ENCODE data around the gene ZDHHC5.

Gene ZDHHC5

DNA sequence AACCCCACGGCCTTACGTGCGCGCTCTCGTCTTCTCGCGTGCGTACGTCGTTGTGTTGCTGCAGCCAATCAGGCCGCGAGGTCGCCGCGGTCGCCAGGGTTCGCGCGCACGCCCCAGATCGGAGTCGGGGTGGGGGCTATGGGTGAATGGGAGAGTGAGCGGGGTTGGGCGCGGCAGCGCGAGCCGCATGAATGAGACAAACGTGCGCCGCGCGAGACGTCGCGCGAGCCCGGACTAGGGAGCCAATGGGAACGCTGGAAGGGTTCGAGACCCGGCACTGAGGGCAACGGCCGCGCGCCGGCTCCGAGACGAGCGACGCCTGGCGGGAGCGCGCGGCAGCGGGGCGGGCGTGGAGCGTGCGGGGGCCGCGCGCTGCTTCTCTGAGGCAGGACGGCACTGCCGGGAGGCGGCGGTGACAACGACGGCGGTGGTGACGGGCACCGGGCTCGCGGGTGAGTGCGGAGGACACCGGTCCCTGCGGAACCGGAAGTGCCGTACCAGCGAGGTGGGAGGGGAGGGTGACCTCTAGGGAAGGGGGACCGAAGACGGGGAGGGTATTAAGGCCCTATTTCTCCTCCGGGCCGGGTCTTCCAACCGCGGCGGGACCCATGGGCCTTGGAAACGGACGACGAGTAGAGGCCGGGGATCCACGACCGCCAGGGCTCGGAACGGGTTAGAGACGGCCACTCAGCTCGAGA is at the start of gene ZDHHC5:
Gene ZDHHC5, plus strand, starts transcription at position 379 of the 698 bp plus-strand sequence. CDS start 4,977 bp downstream, outside the sequence.
- peak within 1 kb of the TSS; percentile 99 to 100 (median 100) for H3K27ac Mint-ChIP-seq
- peak within 1 kb of the TSS; percentile 88 to 100 (median 91) for H3K4me3 Mint-ChIP-seq
- H3K4me1 Mint-ChIP-seq = peaks cover 37% of the 10 kb centered on the region
- no peaks in the 10 kb centered on the region for H3K27me3 Mint-ChIP-seq (ENCODE audit: low read depth)
- H3K9me3 Mint-ChIP-seq = no peaks in the 10 kb centered on the region
- peak; percentile 29 to 52 (median 38) for TF ChIP-seq CTCF (IDR thresholded peaks at IDR 0.05; ENCODE audit: unreplicated experiment in 3 of 3)
- peaks cover 12% of the 10 kb centered on the region for H3K36me3 Mint-ChIP-seq (ENCODE audit: low read depth)

GRCh38 chr11:57618438-57618837 is 49.5 kb upstream of the ZDHHC5 start:
- no peaks in the 10 kb centered on the region for H3K27me3 Mint-ChIP-seq (ENCODE audit: low read depth)
- TF ChIP-seq CTCF (IDR thresholded peaks at IDR 0.05; ENCODE audit: unreplicated experiment in 3 of 3) = no peak

GRCh38 chr11:57619331-57619730 is 48.6 kb upstream of the ZDHHC5 start:
- no peaks in the 10 kb centered on the region for H3K4me1 Mint-ChIP-seq
- no peak overlapping the region for H3K27ac Mint-ChIP-seq
- no peak overlapping the region for H3K4me3 Mint-ChIP-seq
- no peaks in the 10 kb centered on the region for H3K9me3 Mint-ChIP-seq
- TF ChIP-seq CTCF (IDR thresholded peaks at IDR 0.05; ENCODE audit: unreplicated experiment in 3 of 3) = no peak
- no peaks in the 10 kb centered on the region for H3K27me3 Mint-ChIP-seq (ENCODE audit: low read depth)
- peaks cover 40% of the 10 kb centered on the region for H3K36me3 Mint-ChIP-seq (ENCODE audit: low read depth)

More at GRCh38 chr11:57618438-57618837, 49.5 kb upstream of the ZDHHC5 start:
- no peak overlapping the region for H3K4me3 Mint-ChIP-seq
- H3K36me3 Mint-ChIP-seq (ENCODE audit: low read depth) = peaks cover 46% of the 10 kb centered on the region
- H3K27ac Mint-ChIP-seq = no peak overlapping the region
- no peaks in the 10 kb centered on the region for H3K4me1 Mint-ChIP-seq
- H3K9me3 Mint-ChIP-seq = no peaks in the 10 kb centered on the region

- H3K9me3 Mint-ChIP-seq = no peaks in the 10 kb centered on the region
- peaks cover 32% of the 10 kb centered on the region for H3K36me3 Mint-ChIP-seq (ENCODE audit: low read depth)
- H3K4me3 Mint-ChIP-seq = no peak overlapping the region
- no peak for TF ChIP-seq CTCF (IDR thresholded peaks at IDR 0.05; ENCODE audit: unreplicated experiment in 3 of 3)
- no peak overlapping the region for H3K27ac Mint-ChIP-seq
- H3K27me3 Mint-ChIP-seq (ENCODE audit: low read depth) = no peaks in the 10 kb centered on the region
- H3K4me1 Mint-ChIP-seq = no peaks in the 10 kb centered on the region
Measured at GRCh38 chr11:57620467-57620866, 47.4 kb upstream of the ZDHHC5 start.

- no peak overlapping the region for H3K4me3 Mint-ChIP-seq
- H3K4me1 Mint-ChIP-seq = no peaks in the 10 kb centered on the region
- no peak for TF ChIP-seq CTCF (IDR thresholded peaks at IDR 0.05; ENCODE audit: unreplicated experiment in 3 of 3)
- H3K27ac Mint-ChIP-seq = no peak overlapping the region
- H3K36me3 Mint-ChIP-seq (ENCODE audit: low read depth) = peaks cover 22% of the 10 kb centered on the region
- H3K9me3 Mint-ChIP-seq = no peaks in the 10 kb centered on the region
- no peaks in the 10 kb centered on the region for H3K27me3 Mint-ChIP-seq (ENCODE audit: low read depth)
Measured at GRCh38 chr11:57622263-57622662, 45.7 kb upstream of the ZDHHC5 start.

- H3K4me1 Mint-ChIP-seq = peaks cover 4% of the 10 kb centered on the region
- H3K27ac Mint-ChIP-seq = no peak overlapping the region
- H3K36me3 Mint-ChIP-seq (ENCODE audit: low read depth) = peaks cover 17% of the 10 kb centered on the region
- no peaks in the 10 kb centered on the region for H3K9me3 Mint-ChIP-seq
- no peak overlapping the region for H3K4me3 Mint-ChIP-seq
- TF ChIP-seq CTCF (IDR thresholded peaks at IDR 0.05; ENCODE audit: unreplicated experiment in 3 of 3) = no peak
- H3K27me3 Mint-ChIP-seq (ENCODE audit: low read depth) = no peaks in the 10 kb centered on the region
Measured at GRCh38 chr11:57624864-57625263, 43.0 kb upstream of the ZDHHC5 start.
